Mucosa of rectum (tissue), 2 donors: ENCODE results near the gene ARRB2.

Experiments used
- H3K27ac ChIP-seq, 2 donors: one replicate each; pipeline ENCODE4 v1.7.0; 2013; ENCODE audit warnings: inconsistent platforms in 2 of 2, low read depth in 2 of 2, low read length in 2 of 2
- H3K27me3 ChIP-seq, 2 donors: one replicate each; pipeline ENCODE4 v1.7.0; 2013; ENCODE audit warnings: low read length in 2 of 2; ENCODE audit not compliant: control insufficient read depth in 2 of 2, insufficient read depth in 2 of 2
- H3K36me3 ChIP-seq, 2 donors: one replicate each; pipeline ENCODE4 v1.7.0; 2013; ENCODE audit warnings: low read length in 2 of 2; ENCODE audit not compliant: control insufficient read depth in 2 of 2, insufficient read depth in 2 of 2
- H3K4me1 ChIP-seq, 2 donors: one replicate each; pipeline ENCODE4 v1.7.0; 2013; ENCODE audit warnings: low read length in 2 of 2, mild to moderate bottlenecking in 1 of 2; ENCODE audit not compliant: control insufficient read depth in 2 of 2, insufficient read depth in 2 of 2
- H3K4me3 ChIP-seq, 2 donors: one replicate each; pipeline ENCODE4 v1.7.0; 2013; ENCODE audit warnings: low read length in 2 of 2
- H3K9ac ChIP-seq, 2 donors: one replicate each; pipeline ENCODE4 v1.7.0; 2013; ENCODE audit warnings: low read length in 2 of 2, low read depth in 1 of 2, mild to moderate bottlenecking in 1 of 2
- H3K9me3 ChIP-seq, 2 donors: one replicate each; pipeline ENCODE4 v1.7.0; 2013; ENCODE audit warnings: low read length in 2 of 2; ENCODE audit not compliant: control insufficient read depth in 2 of 2
- donor health status: healthy.
- donor health status: Normal muscosa, but diverticular disease.

Gene ARRB2

DNA sequence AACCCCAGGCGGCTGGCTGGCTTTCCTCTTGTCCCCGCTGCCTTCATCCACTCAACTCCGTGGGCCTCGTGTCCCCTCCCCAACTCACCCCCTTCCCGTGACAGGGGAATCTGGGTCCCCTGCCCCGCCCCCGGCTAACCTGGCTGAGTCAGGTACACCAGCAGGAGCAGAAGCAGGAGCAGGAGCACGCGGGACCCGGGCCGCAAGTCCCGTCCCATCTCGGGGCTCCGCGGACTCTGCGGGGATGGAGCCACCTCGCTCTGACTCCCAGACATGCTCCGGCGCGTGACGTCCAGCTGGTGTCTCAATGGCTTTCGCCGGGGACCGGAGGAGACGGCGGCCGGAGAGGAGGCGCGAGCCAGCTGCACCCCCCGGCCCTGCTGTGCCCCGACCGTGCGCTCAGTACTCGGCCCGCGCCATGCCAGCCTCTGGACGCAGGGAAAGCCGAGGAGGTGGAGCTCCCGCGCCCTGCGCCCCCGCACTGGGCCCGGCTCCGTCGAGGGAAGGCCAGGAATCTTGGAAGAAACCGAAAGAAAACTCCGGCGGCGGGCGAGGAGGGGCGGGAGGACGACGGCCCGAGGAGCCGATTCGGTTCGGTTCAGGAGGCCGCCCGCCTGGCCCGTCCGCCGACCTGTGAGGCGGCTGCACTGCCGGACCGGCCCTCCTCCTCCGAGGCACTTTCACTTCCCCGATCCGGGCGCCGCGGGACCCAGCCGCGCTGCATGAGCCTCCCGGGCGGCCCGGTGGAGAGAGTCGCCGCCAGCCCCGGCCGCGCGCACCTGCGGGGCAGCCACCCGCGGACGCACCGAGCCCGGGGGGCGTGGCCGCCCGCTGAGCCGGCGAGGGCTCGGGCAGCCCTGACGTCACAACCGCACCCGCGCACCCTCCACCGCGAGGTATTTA is 28.9 kb downstream of the ARRB2 start, which contains the start of the genes CXCL16 and ZMYND15:
TSS of gene CXCL16 (minus strand) at position 807 of the 903 bp plus-strand sequence. CDS start at position 218, 589 bp downstream.
TSS of gene ZMYND15 (plus strand) at position 712 of the 903 bp plus-strand sequence. CDS start 716 bp downstream, outside the sequence.
- peaks cover 8 to 12% of the 10 kb centered on the region in 2 donors for H3K4me1 ChIP-seq
- peak within 1 kb of the TSS; percentile 56 to 65 for H3K27ac ChIP-seq
- H3K36me3 ChIP-seq: peaks cover 0 to 5% of the 10 kb centered on the region in 2 donors
- peaks cover 0 to under 1% of the 10 kb centered on the region in 2 donors for H3K27me3 ChIP-seq
- peak within 1 kb of the TSS; percentile 76 to 82 for H3K4me3 ChIP-seq
- H3K9me3 ChIP-seq: no peaks in the 10 kb centered on the region
- peak within 1 kb of the TSS; percentile 63 to 74 for H3K9ac ChIP-seq

DNA sequence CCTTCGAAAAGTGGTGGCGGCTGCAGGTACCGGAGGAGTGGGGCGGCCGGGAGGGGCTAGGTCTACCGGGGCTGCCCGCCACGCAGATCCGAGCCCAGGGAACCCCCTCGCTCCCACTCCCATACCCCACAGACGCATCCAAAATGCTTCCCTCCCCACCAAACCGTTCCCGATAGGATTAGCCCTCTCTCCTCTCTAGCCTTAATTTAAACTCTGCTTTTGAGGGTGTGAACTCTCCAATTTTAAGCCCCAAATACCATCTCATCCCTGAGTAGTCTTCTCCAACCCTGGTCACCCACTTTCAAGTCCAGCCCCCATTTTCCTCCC is 29.6 kb downstream of the ARRB2 start:
- Histone ChIP-seq H3K27me3 (peaks cover 0 to 5% of the 10 kb centered on the region in 2 donors), H3K4me1 (peaks cover 8 to 14% of the 10 kb centered on the region in 2 donors), H3K27ac (peak overlapping the region in 1 of 2 donors; percentile 65)

DNA sequence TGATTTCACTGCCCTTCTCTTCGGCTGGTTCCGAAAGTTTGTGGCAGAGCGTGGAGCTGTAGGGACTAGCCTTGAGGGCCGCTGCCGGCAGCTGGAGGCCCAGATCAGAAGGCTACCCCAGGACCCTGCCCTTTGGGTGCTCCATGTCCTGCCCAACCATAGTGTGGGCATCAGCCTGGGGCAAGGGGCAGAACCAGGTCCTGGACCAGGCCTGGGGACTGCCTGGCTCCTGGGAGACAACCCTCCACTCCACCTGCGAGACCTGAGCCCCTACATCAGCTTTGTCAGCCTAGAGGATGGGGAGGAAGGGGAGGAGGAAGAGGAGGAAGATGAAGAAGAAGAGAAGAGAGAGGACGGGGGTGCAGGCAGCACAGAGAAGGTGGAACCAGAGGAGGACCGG is 30.2 kb downstream of the ARRB2 start:
- Histone ChIP-seq H3K4me3 (no peak overlapping the region), H3K36me3 (no peaks in the 10 kb centered on the region), H3K27ac (no peak overlapping the region), H3K4me1 (peaks cover 8 to 18% of the 10 kb centered on the region in 2 donors), H3K9ac (no peak overlapping the region), H3K9me3 (no peaks in the 10 kb centered on the region), H3K27me3 (peaks cover 0 to 5% of the 10 kb centered on the region in 2 donors)

More for the DNA sequence above, 29.6 kb downstream of the ARRB2 start:
- Histone ChIP-seq H3K9ac (peak overlapping the region; percentile 63 to 74), H3K4me3 (peak overlapping the region; percentile 76 to 82), H3K9me3 (no peaks in the 10 kb centered on the region), H3K36me3 (peaks cover 0 to 1% of the 10 kb centered on the region in 2 donors)

DNA sequence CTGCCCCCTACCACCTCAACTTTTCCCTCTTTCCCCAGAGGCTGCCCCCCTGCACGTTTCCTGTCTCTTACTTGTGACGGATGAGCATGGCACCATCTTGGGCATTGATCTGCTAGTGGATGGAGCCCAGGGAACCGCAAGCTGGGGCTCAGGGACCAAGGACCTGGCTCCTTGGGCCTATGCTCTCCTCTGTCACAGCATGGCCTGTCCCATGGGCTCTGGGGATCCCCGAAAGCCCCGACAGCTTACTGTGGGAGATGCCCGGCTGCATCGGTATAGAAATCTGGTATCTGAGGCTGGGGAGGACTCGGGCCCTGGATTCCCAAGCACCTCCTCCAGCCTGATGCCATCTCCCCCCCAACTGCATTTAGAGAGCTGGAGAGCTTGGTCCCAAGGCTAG is 31.1 kb downstream of the ARRB2 start:
- H3K36me3 ChIP-seq: no peaks in the 10 kb centered on the region
- no peak overlapping the region for H3K4me3 ChIP-seq
- no peaks in the 10 kb centered on the region for H3K9me3 ChIP-seq
- H3K4me1 ChIP-seq: peaks cover 8 to 18% of the 10 kb centered on the region in 2 donors
- H3K27me3 ChIP-seq: peaks cover 0 to 5% of the 10 kb centered on the region in 2 donors
- H3K9ac ChIP-seq: no peak overlapping the region
- H3K27ac ChIP-seq: no peak overlapping the region

DNA sequence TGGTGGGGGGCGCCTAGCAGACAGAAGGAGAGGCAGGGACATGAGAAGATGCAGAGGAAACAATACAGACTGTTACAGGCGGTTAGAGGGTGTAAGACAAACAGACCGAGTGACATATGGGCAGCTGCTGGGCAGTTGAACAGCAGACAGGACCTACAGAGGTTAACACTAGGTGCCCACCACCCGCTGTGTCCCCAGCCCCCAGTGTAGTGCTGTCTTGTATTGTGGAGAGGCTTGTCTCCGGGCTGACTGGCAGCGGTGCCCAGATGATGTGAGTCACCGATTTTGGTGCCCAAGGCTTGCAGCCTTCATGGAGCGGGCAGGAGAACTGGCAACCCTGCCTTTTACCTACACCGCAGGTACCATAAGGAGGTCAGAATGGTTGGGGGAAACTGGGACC is 31.7 kb downstream of the ARRB2 start:
- Histone ChIP-seq H3K4me1 (peaks cover 8 to 18% of the 10 kb centered on the region in 2 donors), H3K27ac (no peak overlapping the region), H3K4me3 (no peak overlapping the region), H3K36me3 (no peaks in the 10 kb centered on the region), H3K27me3 (peaks cover 0 to 5% of the 10 kb centered on the region in 2 donors), H3K9me3 (no peaks in the 10 kb centered on the region), H3K9ac (no peak overlapping the region)

DNA sequence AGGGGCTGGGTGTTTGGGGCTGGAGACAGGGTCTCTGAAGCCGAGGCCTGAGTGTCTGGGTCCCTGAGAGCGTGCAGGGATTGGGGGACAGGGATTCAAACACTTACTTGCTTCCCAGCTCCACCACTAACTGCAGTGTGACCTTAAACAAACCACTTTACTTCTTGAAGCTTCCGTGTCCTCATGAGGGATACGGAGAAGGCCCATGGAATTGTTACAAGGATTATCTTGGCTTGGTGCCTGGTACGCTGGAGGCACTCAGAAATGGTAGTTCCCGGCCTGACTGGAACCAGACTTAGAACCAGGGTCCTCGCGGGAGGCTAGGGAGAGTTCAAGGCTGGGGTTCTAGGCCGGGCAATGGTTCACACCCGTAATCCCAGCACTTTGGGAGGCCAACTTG is 32.2 kb downstream of the ARRB2 start:
- Histone ChIP-seq H3K36me3 (no peaks in the 10 kb centered on the region), H3K27me3 (peaks cover 0 to 5% of the 10 kb centered on the region in 2 donors)

DNA sequence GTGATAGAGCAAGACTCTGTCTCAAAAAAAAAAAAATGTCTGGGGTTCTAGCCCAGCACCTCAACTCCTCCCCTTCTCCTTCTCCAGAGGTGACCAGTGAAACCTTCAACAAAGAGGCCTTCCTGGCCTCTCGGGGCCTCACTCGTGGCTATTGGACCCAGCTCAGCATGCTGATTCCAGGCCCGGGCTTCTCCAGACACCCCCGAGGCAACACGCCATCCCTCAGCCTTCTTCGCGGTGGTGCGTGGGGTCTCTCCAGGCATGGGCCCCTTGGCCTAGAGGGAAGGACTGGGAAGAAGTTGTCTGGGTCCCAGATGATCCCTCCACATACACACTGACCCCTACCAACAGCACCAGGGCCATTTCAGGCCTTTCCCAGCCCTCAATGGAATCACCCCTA is 32.8 kb downstream of the ARRB2 start:
- Histone ChIP-seq H3K4me3 (no peak overlapping the region), H3K9me3 (no peaks in the 10 kb centered on the region), H3K9ac (no peak overlapping the region), H3K27ac (no peak overlapping the region), H3K36me3 (no peaks in the 10 kb centered on the region), H3K27me3 (peaks cover 0 to 5% of the 10 kb centered on the region in 2 donors), H3K4me1 (peaks cover 8 to 16% of the 10 kb centered on the region in 2 donors)

More for the DNA sequence above, 32.2 kb downstream of the ARRB2 start:
- Histone ChIP-seq H3K4me3 (no peak overlapping the region), H3K4me1 (peaks cover 8 to 18% of the 10 kb centered on the region in 2 donors), H3K9ac (no peak overlapping the region), H3K9me3 (no peaks in the 10 kb centered on the region), H3K27ac (no peak overlapping the region)

DNA sequence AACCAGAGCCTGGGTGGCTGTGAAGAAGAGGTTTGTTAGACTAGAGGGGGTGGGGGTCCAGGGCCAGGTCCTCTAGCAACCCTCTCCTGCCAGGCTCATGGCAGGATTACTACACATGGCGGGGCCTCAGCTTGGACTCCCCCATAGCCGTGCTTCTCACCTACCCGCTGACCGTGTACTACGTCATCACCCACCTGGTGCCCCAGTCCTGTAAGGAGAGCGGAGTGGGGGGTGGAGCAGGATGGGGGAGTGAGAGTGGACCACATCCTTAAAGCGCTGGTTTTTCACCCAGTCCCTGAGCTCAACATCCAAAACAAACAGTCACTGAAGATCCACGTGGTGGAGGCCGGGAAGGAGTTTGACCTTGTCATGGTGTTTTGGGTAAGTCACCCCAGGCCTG is 33.5 kb downstream of the ARRB2 start:
- Histone ChIP-seq H3K4me3 (no peak overlapping the region), H3K4me1 (peaks cover 5 to 9% of the 10 kb centered on the region in 2 donors), H3K9ac (no peak overlapping the region), H3K36me3 (no peaks in the 10 kb centered on the region), H3K27me3 (peaks cover 0 to 5% of the 10 kb centered on the region in 2 donors), H3K27ac (no peak overlapping the region), H3K9me3 (no peaks in the 10 kb centered on the region)

DNA sequence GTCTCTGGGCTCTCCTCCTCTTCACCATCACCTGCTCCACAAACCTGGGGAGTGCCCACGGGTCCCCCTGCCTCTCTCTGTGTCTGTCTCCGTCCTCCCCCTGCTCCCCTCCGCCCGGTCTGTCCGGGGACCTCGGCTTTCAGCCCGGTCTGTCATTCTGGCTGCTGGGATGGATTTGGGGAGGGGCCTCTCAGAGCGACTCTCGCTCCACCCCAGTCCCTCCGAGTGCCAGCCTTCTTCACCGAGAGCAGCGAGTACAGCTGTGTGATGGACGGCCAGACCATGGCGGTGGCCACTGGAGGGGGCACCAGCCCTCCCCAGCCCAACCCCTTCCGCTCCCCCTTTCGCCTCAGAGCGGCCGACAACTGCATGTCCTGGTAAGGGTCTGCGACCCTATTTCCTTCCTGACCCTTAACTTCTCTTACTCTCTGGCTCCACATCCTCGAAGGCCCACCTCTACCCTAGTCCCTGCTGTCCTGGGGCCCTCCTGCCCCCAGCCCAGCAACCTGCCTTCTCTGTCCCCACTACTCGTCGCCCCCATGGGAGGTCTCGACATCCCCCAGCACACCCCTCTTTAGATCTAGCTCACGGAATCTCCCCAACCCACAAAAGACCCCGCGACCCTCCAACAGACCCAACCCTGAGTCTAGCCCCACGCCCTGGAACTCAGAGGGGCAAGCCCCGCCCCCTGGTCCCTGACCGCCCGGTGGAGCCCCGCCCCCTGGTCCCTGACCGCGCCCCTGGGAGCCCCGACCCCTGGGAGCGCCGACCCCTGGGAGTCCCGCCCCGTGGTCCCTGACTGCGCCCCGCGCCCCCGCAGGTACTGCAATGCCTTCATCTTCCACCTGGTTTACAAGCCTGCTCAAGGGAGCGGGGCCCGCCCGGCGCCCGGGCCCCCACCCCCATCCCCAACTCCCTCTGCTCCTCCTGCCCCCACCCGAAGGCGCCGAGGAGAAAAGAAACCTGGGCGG is 34.9 kb downstream of the ARRB2 start:
- no peak overlapping the region for H3K27ac ChIP-seq
- no peak overlapping the region for H3K9ac ChIP-seq
- no peaks in the 10 kb centered on the region for H3K36me3 ChIP-seq
- H3K4me3 ChIP-seq: no peak overlapping the region
- H3K4me1 ChIP-seq: peaks cover 0 to 6% of the 10 kb centered on the region in 2 donors
- peaks cover 0 to 5% of the 10 kb centered on the region in 2 donors for H3K27me3 ChIP-seq
- H3K9me3 ChIP-seq: no peaks in the 10 kb centered on the region
